Lower lobe of right lung (tissue), 2 donors: ENCODE results near the gene NRXN2. TPM values are rescaled to one million over a fixed set of nuclear protein-coding genes. Genes with fewer than 3 reads are reported as not detected.
A peak's percentile ranks its signal among the peaks of the same experiment; 100 is the strongest.

Source experiments
- ATAC-seq, 2 donors: fragments of 200-7000 bp; cut with Tn5 transposase; one replicate each; pipeline ENCODE4 v1.9.1; 2020 to 2022; ENCODE audit warnings: mild to moderate bottlenecking in 2 of 2, moderate library complexity in 2 of 2
- DNase-seq: peaks from one replicate; pipeline ENCODE4 v3.0.0-alpha.2; 2020
- H3K27ac ChIP-seq: fragments of 200-600 bp; one replicate; pipeline ENCODE4 v1.8.0; 2022
- H3K27me3 ChIP-seq: fragments of 200-600 bp; one replicate; pipeline ENCODE4 v1.8.0; 2022; ENCODE audit warnings: low read depth
- H3K36me3 ChIP-seq: fragments of 200-600 bp; one replicate; pipeline ENCODE4 v1.8.0; 2022; ENCODE audit warnings: mild to moderate bottlenecking
- H3K4me1 ChIP-seq: fragments of 200-600 bp; one replicate; pipeline ENCODE4 v1.8.0; 2022
- H3K4me3 ChIP-seq: fragments of 200-600 bp; one replicate; pipeline ENCODE4 v1.8.0; 2022; ENCODE audit warnings: mild to moderate bottlenecking
- H3K9me3 ChIP-seq: fragments of 200-600 bp; one replicate; pipeline ENCODE4 v1.8.0; 2022
- intact Hi-C: fragments of 100-400 bp; cut with DNase I; formaldehyde crosslinking; loops from one replicate; pipeline ENCODE4 v1.11.0; 2022
- long read RNA-seq: library from polyadenylated mRNA; unstranded; transcript quantifications from one replicate; pipeline ENCODE4 v2.0.0, GENCODE V29; 2021
- total RNA-seq: library from RNA; stranded (reverse); fragmentation: NEBNext Ultra II Directional; extraction: Animal tissue kit (Norgen Biotek cat#: 25700); gene quantifications from one replicate; pipeline ENCODE4 v1.2.1, GENCODE V29; 2021
- TF ChIP-seq, protein P1 (sequence below): fragments of 200-600 bp; IDR thresholded peaks from one replicate; pipeline ENCODE4 v1.8.0; 2022; ENCODE audit warnings: antibody characterized with exemption, mild to moderate bottlenecking
- donor health status: DM: no; HTN: yes; CAD: no; lungs with severe emphysema.

NRXN2 gene
- 1.7 TPM for total RNA-seq
- long read RNA-seq, partial matches to known transcripts = 1 of 1 reads
- long read RNA-seq, other reads (novel, unspliced or antisense) = 0 of 1 reads

DNA sequence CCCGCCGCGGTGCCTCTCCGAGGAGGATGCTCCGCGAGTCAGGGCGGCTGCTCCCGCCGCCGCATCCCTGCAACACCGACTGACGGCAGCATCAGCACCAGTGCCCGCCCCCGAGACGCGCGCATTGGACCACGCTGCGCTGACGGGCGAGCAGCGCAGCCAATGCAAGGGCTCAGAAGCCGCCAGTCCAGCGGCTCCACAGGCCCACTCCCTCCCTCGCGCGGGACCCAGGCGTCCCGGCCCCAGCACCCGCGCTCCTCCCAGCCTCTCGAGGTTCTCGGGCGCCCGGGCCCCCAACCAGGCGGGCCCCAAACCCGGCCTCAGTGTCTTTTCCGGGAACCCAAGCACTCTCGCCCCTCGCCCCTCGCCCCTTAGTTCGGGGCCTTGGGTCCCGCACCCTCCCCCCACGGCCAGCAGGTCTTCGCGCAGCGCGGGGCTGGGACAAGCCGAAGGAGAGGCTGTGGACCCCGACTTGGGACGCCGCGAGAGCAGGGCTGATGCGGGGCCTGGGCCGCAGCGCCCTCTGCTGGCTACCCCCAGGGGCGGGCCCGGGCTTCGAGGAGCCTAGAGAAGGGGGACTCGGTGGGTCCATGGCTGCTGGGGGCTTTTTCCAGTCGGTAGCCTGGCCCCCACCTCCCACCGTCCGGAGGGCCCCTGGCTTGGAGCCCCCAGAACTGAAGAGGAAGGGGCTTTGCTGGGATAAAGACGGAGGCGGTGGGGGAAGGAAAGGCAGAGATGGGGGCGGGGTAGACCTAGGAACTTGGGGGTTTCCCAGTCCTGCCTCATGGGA, at the start of gene NRXN2:
Gene NRXN2 (minus strand): TSS at position 81 of the 790 bp plus-strand sequence. CDS start 9,498 bp downstream, outside the sequence.
- intact Hi-C loops = no loop called here
- Histone ChIP-seq H3K27me3 (peaks cover 39% of the 10 kb centered on the region), H3K27ac (no peak within 1 kb of the TSS), H3K4me1 (peaks cover 9% of the 10 kb centered on the region), H3K36me3 (peaks cover 8% of the 10 kb centered on the region), H3K9me3 (no peaks in the 10 kb centered on the region), H3K4me3 (peak within 1 kb of the TSS; percentile 90)
- peak; percentile 95 to 97 for ATAC-seq
- TF ChIP-seq, protein P1, sequence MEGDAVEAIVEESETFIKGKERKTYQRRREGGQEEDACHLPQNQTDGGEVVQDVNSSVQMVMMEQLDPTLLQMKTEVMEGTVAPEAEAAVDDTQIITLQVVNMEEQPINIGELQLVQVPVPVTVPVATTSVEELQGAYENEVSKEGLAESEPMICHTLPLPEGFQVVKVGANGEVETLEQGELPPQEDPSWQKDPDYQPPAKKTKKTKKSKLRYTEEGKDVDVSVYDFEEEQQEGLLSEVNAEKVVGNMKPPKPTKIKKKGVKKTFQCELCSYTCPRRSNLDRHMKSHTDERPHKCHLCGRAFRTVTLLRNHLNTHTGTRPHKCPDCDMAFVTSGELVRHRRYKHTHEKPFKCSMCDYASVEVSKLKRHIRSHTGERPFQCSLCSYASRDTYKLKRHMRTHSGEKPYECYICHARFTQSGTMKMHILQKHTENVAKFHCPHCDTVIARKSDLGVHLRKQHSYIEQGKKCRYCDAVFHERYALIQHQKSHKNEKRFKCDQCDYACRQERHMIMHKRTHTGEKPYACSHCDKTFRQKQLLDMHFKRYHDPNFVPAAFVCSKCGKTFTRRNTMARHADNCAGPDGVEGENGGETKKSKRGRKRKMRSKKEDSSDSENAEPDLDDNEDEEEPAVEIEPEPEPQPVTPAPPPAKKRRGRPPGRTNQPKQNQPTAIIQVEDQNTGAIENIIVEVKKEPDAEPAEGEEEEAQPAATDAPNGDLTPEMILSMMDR = peak; percentile 97
- peak; percentile 86 for DNase-seq

GRCh38 chr11:64772303-64773018, 49.5 kb upstream of the NRXN2 start:
- ATAC-seq = no peak

DNA sequence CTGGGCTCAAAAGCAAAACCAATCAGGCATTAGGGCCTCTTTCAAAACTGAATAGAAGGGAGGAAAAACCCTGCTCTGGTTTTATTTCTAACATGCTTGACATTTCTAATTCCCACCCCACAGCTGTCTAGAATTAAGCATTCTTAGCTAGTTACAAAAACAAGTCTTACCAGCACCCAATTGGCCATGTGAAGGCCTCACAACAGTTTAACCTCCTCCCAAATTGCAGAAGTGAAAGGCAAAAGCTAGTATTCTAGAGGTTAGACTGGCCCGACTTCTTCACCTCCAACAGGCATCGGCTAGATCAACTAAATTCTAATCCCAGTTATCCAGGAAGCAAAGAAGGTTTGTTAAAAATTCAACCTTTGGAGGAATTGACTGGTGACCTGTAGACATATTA, 48.9 kb upstream of the NRXN2 start:
- DNase-seq (no peak), ATAC-seq (no peak)
- Histone ChIP-seq H3K4me3 (no peak overlapping the region), H3K36me3 (peaks cover 100% of the 10 kb centered on the region), H3K4me1 (peaks cover 68% of the 10 kb centered on the region), H3K27me3 (no peaks in the 10 kb centered on the region), H3K27ac (no peak overlapping the region), H3K9me3 (no peaks in the 10 kb centered on the region)
- intact Hi-C loops = no loop called here
- TF ChIP-seq, protein P1 = no peak

More at GRCh38 chr11:64772303-64773018, 49.5 kb upstream of the NRXN2 start:
- peaks cover 99% of the 10 kb centered on the region for H3K36me3 ChIP-seq
- TF ChIP-seq, protein P1 = no peak
- intact Hi-C loops = no loop called here
- peaks cover 69% of the 10 kb centered on the region for H3K4me1 ChIP-seq
- H3K27me3 ChIP-seq = no peaks in the 10 kb centered on the region
- DNase-seq = no peak
- no peak overlapping the region for H3K4me3 ChIP-seq
- peak overlapping the region; percentile 42 for H3K27ac ChIP-seq
- no peaks in the 10 kb centered on the region for H3K9me3 ChIP-seq

- DNase-seq (no peak), ATAC-seq (no peak)
- Histone ChIP-seq H3K9me3 (no peaks in the 10 kb centered on the region), H3K27ac (no peak overlapping the region), H3K4me3 (no peak overlapping the region), H3K4me1 (peaks cover 51% of the 10 kb centered on the region), H3K36me3 (peaks cover 100% of the 10 kb centered on the region), H3K27me3 (no peaks in the 10 kb centered on the region)
- TF ChIP-seq, protein P1 = no peak
- intact Hi-C loops = no loop called here
Observed at GRCh38 chr11:64770120-64770519, 47.1 kb upstream of the NRXN2 start.

DNA sequence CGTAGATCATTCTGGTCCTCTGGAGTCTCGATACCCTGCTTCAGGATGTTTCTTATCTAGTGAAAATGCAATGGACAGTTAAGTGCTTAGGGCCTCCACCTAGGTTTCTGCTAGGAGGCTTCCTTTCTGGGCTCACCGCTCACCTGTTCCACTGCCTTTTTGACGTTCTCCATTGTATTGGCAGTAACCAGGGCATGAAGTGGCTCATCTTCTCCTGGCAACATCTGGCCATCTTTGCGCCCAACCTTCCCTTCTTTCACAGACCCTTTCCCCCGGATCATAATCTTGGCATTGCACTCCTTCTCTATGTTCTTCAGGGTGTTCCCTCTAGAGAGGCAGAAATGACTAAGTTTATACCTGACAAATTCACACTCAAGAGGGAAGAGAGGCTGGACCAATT, 46.3 kb upstream of the NRXN2 start:
- TF ChIP-seq, protein P1 = no peak
- no peaks in the 10 kb centered on the region for H3K9me3 ChIP-seq
- H3K4me3 ChIP-seq = no peak overlapping the region
- ATAC-seq = no peak
- no peak overlapping the region for H3K27ac ChIP-seq
- H3K4me1 ChIP-seq = peaks cover 51% of the 10 kb centered on the region
- DNase-seq = no peak
- peaks cover 100% of the 10 kb centered on the region for H3K36me3 ChIP-seq
- no peaks in the 10 kb centered on the region for H3K27me3 ChIP-seq
- intact Hi-C loops = no loop called here
